ENCODE results near the gene RGS3.

Gene RGS3

GRCh38 chr9:113568571-113569321, 105.2 kb downstream of the RGS3 start:
- H3K27ac ChIP-seq (ENCODE audit: poor library complexity, severe bottlenecking), result no peak overlapping the region
- peaks cover 28% of the 10 kb centered on the region for H3K4me1 ChIP-seq (ENCODE audit: insufficient read depth, poor library complexity, severe bottlenecking)
- H3K36me3 ChIP-seq (ENCODE audit: low read depth), result no peaks in the 10 kb centered on the region
- TF ChIP-seq CTCF (IDR thresholded peaks at IDR 0.05; ENCODE audit: poor library complexity, severe bottlenecking), result no peak
- ATAC-seq (ENCODE audit: low read depth), result no peak
- H3K4me3 ChIP-seq (ENCODE audit: severe bottlenecking), result no peak overlapping the region
- DNase-seq (ENCODE audit: low spot score), result peak; percentile 45
- no peaks in the 10 kb centered on the region for H3K27me3 ChIP-seq (ENCODE audit: insufficient read depth, poor library complexity, severe bottlenecking)
- H3K9me3 ChIP-seq (ENCODE audit: severe bottlenecking), result no peaks in the 10 kb centered on the region

GRCh38 chr9:113569472-113570060, 106.0 kb downstream of the RGS3 start:
- Histone ChIP-seq H3K27ac (ENCODE audit: poor library complexity, severe bottlenecking) (no peak overlapping the region), H3K36me3 (ENCODE audit: low read depth) (no peaks in the 10 kb centered on the region), H3K27me3 (ENCODE audit: insufficient read depth, poor library complexity, severe bottlenecking) (no peaks in the 10 kb centered on the region), H3K4me3 (ENCODE audit: severe bottlenecking) (no peak overlapping the region), H3K4me1 (ENCODE audit: insufficient read depth, poor library complexity, severe bottlenecking) (peaks cover 34% of the 10 kb centered on the region), H3K9me3 (ENCODE audit: severe bottlenecking) (no peaks in the 10 kb centered on the region)
- peak; percentile 9 for DNase-seq (ENCODE audit: low spot score)
- TF ChIP-seq CTCF (IDR thresholded peaks at IDR 0.05; ENCODE audit: poor library complexity, severe bottlenecking), result no peak
- no peak for ATAC-seq (ENCODE audit: low read depth)

GRCh38 chr9:113570106-113570505, 106.6 kb downstream of the RGS3 start:
- Histone ChIP-seq H3K4me1 (ENCODE audit: insufficient read depth, poor library complexity, severe bottlenecking) (peaks cover 35% of the 10 kb centered on the region), H3K4me3 (ENCODE audit: severe bottlenecking) (no peak overlapping the region), H3K9me3 (ENCODE audit: severe bottlenecking) (no peaks in the 10 kb centered on the region), H3K36me3 (ENCODE audit: low read depth) (no peaks in the 10 kb centered on the region), H3K27ac (ENCODE audit: poor library complexity, severe bottlenecking) (no peak overlapping the region), H3K27me3 (ENCODE audit: insufficient read depth, poor library complexity, severe bottlenecking) (no peaks in the 10 kb centered on the region)
- DNase-seq (ENCODE audit: low spot score) (peak; percentile 9), ATAC-seq (ENCODE audit: low read depth) (no peak)
- TF ChIP-seq CTCF (IDR thresholded peaks at IDR 0.05; ENCODE audit: poor library complexity, severe bottlenecking), result no peak

GRCh38 chr9:113570749-113571711, 107.5 kb downstream of the RGS3 start:
- peaks cover 33% of the 10 kb centered on the region for H3K4me1 ChIP-seq (ENCODE audit: insufficient read depth, poor library complexity, severe bottlenecking)
- ATAC-seq (ENCODE audit: low read depth), result peak; percentile 67
- DNase-seq (ENCODE audit: low spot score), result peak; percentile 15
- peak overlapping the region; percentile 13 for H3K27ac ChIP-seq (ENCODE audit: poor library complexity, severe bottlenecking)
- no peaks in the 10 kb centered on the region for H3K36me3 ChIP-seq (ENCODE audit: low read depth)
- no peak for TF ChIP-seq CTCF (IDR thresholded peaks at IDR 0.05; ENCODE audit: poor library complexity, severe bottlenecking)
- no peak overlapping the region for H3K4me3 ChIP-seq (ENCODE audit: severe bottlenecking)
- no peaks in the 10 kb centered on the region for H3K9me3 ChIP-seq (ENCODE audit: severe bottlenecking)
- no peaks in the 10 kb centered on the region for H3K27me3 ChIP-seq (ENCODE audit: insufficient read depth, poor library complexity, severe bottlenecking)

All from RWPE2 (cell line).